ENCODE results near the gene PRICKLE3. TPM values are rescaled to one million over a fixed set of nuclear protein-coding genes. Genes with fewer than 3 reads are reported as not detected.

Gene PRICKLE3
- total and polyA plus RNA-seq, 8 donors = 3.7 to 65.1 (median 7.1) TPM

- H3K27ac ChIP-seq = no peak overlapping the region
- DNase-seq = no peak
- H3K9me3 ChIP-seq = no peaks in the 10 kb centered on the region
- H3K4me3 ChIP-seq = no peak overlapping the region
- peaks cover 0 to 19% (median 10%) of the 10 kb centered on the region in 4 donors for H3K4me1 ChIP-seq
- TF ChIP-seq POLR2A (IDR thresholded peaks at IDR 0.05) (no peak), POLR2AphosphoS5 (IDR thresholded peaks at IDR 0.05) (no peak), CTCF (IDR thresholded peaks at IDR 0.05) (no peak), EP300 (IDR thresholded peaks at IDR 0.05) (no peak)
- no peaks in the 10 kb centered on the region for H3K36me3 ChIP-seq
- peaks cover 0 to 11% (median 0%) of the 10 kb centered on the region in 3 donors for H3K27me3 ChIP-seq
- intact Hi-C loops (cut with DNase I; ENCODE audit: low total_unique reads) = no loop called here
- WGBS, 5 donors = 62 to 100% (median 86%) methylated on average over 1 to 6 of the region's 6 CpGs
Measured at GRCh38 chrX:49204017-49204416, 17.8 kb upstream of the PRICKLE3 start.

- peaks cover 0 to 14% (median 0%) of the 10 kb centered on the region in 3 donors for H3K27me3 ChIP-seq
- no peaks in the 10 kb centered on the region for H3K36me3 ChIP-seq
- peaks cover 0 to 22% (median 10%) of the 10 kb centered on the region in 4 donors for H3K4me1 ChIP-seq
- intact Hi-C loops (cut with DNase I; ENCODE audit: low total_unique reads) = no loop called here
- no peaks in the 10 kb centered on the region for H3K9me3 ChIP-seq
- H3K4me3 ChIP-seq = no peak overlapping the region
- no peak for DNase-seq
- TF ChIP-seq POLR2AphosphoS5 (IDR thresholded peaks at IDR 0.05) (no peak), POLR2A (IDR thresholded peaks at IDR 0.05) (no peak), EP300 (IDR thresholded peaks at IDR 0.05) (no peak), CTCF (IDR thresholded peaks at IDR 0.05) (no peak)
- no peak overlapping the region for H3K27ac ChIP-seq
- WGBS, 5 donors = 59 to 83% (median 71%) methylated on average over 3 of the region's 3 CpGs
Measured at GRCh38 chrX:49203536-49203935, 17.4 kb upstream of the PRICKLE3 start.

GRCh38 chrX:49202022-49202421 is 15.8 kb upstream of the PRICKLE3 start:
- no peaks in the 10 kb centered on the region for H3K36me3 ChIP-seq
- H3K4me3 ChIP-seq = no peak overlapping the region
- intact Hi-C loops (cut with DNase I; ENCODE audit: low total_unique reads) = no loop called here
- H3K27me3 ChIP-seq = peaks cover 0 to 14% (median 0%) of the 10 kb centered on the region in 3 donors
- H3K9me3 ChIP-seq = no peaks in the 10 kb centered on the region
- H3K4me1 ChIP-seq = peaks cover 0 to 22% (median 10%) of the 10 kb centered on the region in 4 donors
- TF ChIP-seq EP300 (IDR thresholded peaks at IDR 0.05) (no peak), POLR2A (IDR thresholded peaks at IDR 0.05) (no peak), POLR2AphosphoS5 (IDR thresholded peaks at IDR 0.05) (no peak), CTCF (IDR thresholded peaks at IDR 0.05) (no peak)
- WGBS, 5 donors = 28 to 61% (median 46%) methylated on average over 2 of the region's 2 CpGs
- peak in 1 of 2 donors; percentile 34 for DNase-seq
- no peak overlapping the region for H3K27ac ChIP-seq

GRCh38 chrX:49199906-49200771 is 14.0 kb upstream of the PRICKLE3 start, which contains the start of gene SYP:
SYP (minus strand) TSS chrX:49200193; CDS start chrX:49200186, 7 bp downstream.
- Histone ChIP-seq H3K36me3 (no peaks in the 10 kb centered on the region), H3K27ac (peak within 1 kb of the TSS in 4 of 5 donors; percentile 53 to 72 (median 65)), H3K4me1 (peaks cover 0 to 22% (median 10%) of the 10 kb centered on the region in 4 donors), H3K27me3 (peaks cover 0 to 9% (median 0%) of the 10 kb centered on the region in 3 donors), H3K4me3 (peak within 1 kb of the TSS; percentile 33 to 44 (median 42)), H3K9me3 (no peaks in the 10 kb centered on the region)
- DNase-seq = peak; percentile 91 to 95
- WGBS, 5 donors = 0 to 29% (median 2%) methylated on average over 11 to 61 of the region's 61 CpGs
- peak in 2 of 3 donors; percentile 80 to 84 for TF ChIP-seq POLR2AphosphoS5 (IDR thresholded peaks at IDR 0.05)
- TF ChIP-seq EP300 (IDR thresholded peaks at IDR 0.05) = no peak
- intact Hi-C loops (cut with DNase I; ENCODE audit: low total_unique reads) = no loop called here
